Measurements from ENCODE around the gene PLD2. TPM values are rescaled to one million over a fixed set of nuclear protein-coding genes. Genes with fewer than 3 reads are reported as not detected.

The PLD2 gene
- 64.5 TPM for total RNA-seq

- no peak for TF ChIP-seq CTCF (IDR thresholded peaks at IDR 0.05)
- Histone ChIP-seq H3K4me3 (peak within 1 kb of the TSS; percentile 71 to 91), H3K4me1 (peaks cover 14 to 15% of the 10 kb centered on the region in 2 donors), H3K36me3 (peaks cover 3 to 5% of the 10 kb centered on the region in 2 donors), H3K27ac (peak within 1 kb of the TSS; percentile 70 to 71), H3K9me3 (no peaks in the 10 kb centered on the region), H3K27me3 (no peaks in the 10 kb centered on the region)
- DNase-seq (ENCODE audit: low spot score in 2 of 2) = peak; percentile 53 to 90
- intact Hi-C loops (cut with DNase I) = loop anchor here (1.0 kb wide), 1 partner anchor 17 kb away; no protein-coding TSS in a partner anchor
Measured at GRCh38 chr17:4806777-4807604, at the start of gene PLD2. TSS of gene PLD2 (plus strand) at chr17:4807152. CDS start at chr17:4807773, 621 bp downstream.

- no peak for TF ChIP-seq CTCF (IDR thresholded peaks at IDR 0.05)
- Histone ChIP-seq H3K9me3 (no peaks in the 10 kb centered on the region), H3K36me3 (no peaks in the 10 kb centered on the region), H3K4me3 (no peak overlapping the region), H3K4me1 (no peaks in the 10 kb centered on the region), H3K27me3 (no peaks in the 10 kb centered on the region), H3K27ac (no peak overlapping the region)
- no peak for DNase-seq (ENCODE audit: low spot score in 2 of 2)
- intact Hi-C loops (cut with DNase I) = no loop called here
Measured at GRCh38 chr17:4759776-4760236, 47.1 kb upstream of the PLD2 start.

GRCh38 chr17:4764595-4764994 is 42.4 kb upstream of the PLD2 start:
- Histone ChIP-seq H3K4me3 (no peak overlapping the region), H3K4me1 (no peaks in the 10 kb centered on the region), H3K36me3 (no peaks in the 10 kb centered on the region), H3K9me3 (no peaks in the 10 kb centered on the region), H3K27me3 (no peaks in the 10 kb centered on the region), H3K27ac (peak overlapping the region in 1 of 2 donors; percentile 51)
- intact Hi-C loops (cut with DNase I) = no loop called here
- DNase-seq (ENCODE audit: low spot score in 2 of 2) = no peak
- no peak for TF ChIP-seq CTCF (IDR thresholded peaks at IDR 0.05)

GRCh38 chr17:4766201-4766600 is 40.8 kb upstream of the PLD2 start:
- no peak for DNase-seq (ENCODE audit: low spot score in 2 of 2)
- Histone ChIP-seq H3K27me3 (no peaks in the 10 kb centered on the region), H3K9me3 (no peaks in the 10 kb centered on the region), H3K4me3 (no peak overlapping the region), H3K4me1 (no peaks in the 10 kb centered on the region), H3K36me3 (no peaks in the 10 kb centered on the region), H3K27ac (no peak overlapping the region)
- intact Hi-C loops (cut with DNase I) = no loop called here
- TF ChIP-seq CTCF (IDR thresholded peaks at IDR 0.05) = no peak

GRCh38 chr17:4766723-4767122 is 40.2 kb upstream of the PLD2 start:
- no peak overlapping the region for H3K4me3 ChIP-seq
- no peak for TF ChIP-seq CTCF (IDR thresholded peaks at IDR 0.05)

More at GRCh38 chr17:4766723-4767122, 40.2 kb upstream of the PLD2 start:
- no peaks in the 10 kb centered on the region for H3K9me3 ChIP-seq
- H3K27me3 ChIP-seq = no peaks in the 10 kb centered on the region
- H3K36me3 ChIP-seq = no peaks in the 10 kb centered on the region
- no peak overlapping the region for H3K27ac ChIP-seq
- H3K4me1 ChIP-seq = no peaks in the 10 kb centered on the region
- intact Hi-C loops (cut with DNase I) = no loop called here
- no peak for DNase-seq (ENCODE audit: low spot score in 2 of 2)
